ENCODE measurements around the gene DTX3. TPM values are rescaled to one million over a fixed set of nuclear protein-coding genes. Genes with fewer than 3 reads are reported as not detected.
"Not testable (repeated sequence)": the region's sequence is repeated elsewhere in the genome, so short reads cannot be mapped to it uniquely, and the experiment has no call there.

Gene DTX3
- 31.2 TPM for total RNA-seq

GRCh38 chr12:57604454-57604991 is at the start of gene DTX3:
Gene DTX3 (plus strand): TSS chr12:57604824. CDS start chr12:57606518, 1,694 bp downstream.
- DNase-seq (ENCODE audit: low spot score) = no peak

- no peak for DNase-seq (ENCODE audit: low spot score)
These were observed 49.7 kb upstream of the DTX3 start for GRCh38 chr12:57554897-57555296.

GRCh38 chr12:57558864-57559263 is 45.8 kb upstream of the DTX3 start:
- no peak for DNase-seq (ENCODE audit: low spot score)

- no peak for DNase-seq (ENCODE audit: low spot score)
These were observed 44.1 kb upstream of the DTX3 start for GRCh38 chr12:57560516-57560915.

GRCh38 chr12:57561117-57561516 is 43.5 kb upstream of the DTX3 start:
- not testable (repeated sequence) for DNase-seq (ENCODE audit: low spot score)

- no peak for DNase-seq (ENCODE audit: low spot score)
These were observed 41.3 kb upstream of the DTX3 start for GRCh38 chr12:57563358-57563757.

- DNase-seq (ENCODE audit: low spot score) = no peak
These were observed 40.4 kb upstream of the DTX3 start for GRCh38 chr12:57564178-57564740.

GRCh38 chr12:57568838-57569237 is 35.8 kb upstream of the DTX3 start:
- no peak for DNase-seq (ENCODE audit: low spot score)

GRCh38 chr12:57569858-57570257 is 34.8 kb upstream of the DTX3 start:
- no peak for DNase-seq (ENCODE audit: low spot score)

- DNase-seq (ENCODE audit: low spot score) = not testable (repeated sequence)
These were observed 34.2 kb upstream of the DTX3 start for GRCh38 chr12:57570438-57570837.

GRCh38 chr12:57571926-57572762 is 32.5 kb upstream of the DTX3 start:
- DNase-seq (ENCODE audit: low spot score) = no peak

- DNase-seq (ENCODE audit: low spot score) = no peak
These were observed 29.8 kb upstream of the DTX3 start for GRCh38 chr12:57574795-57575194.

GRCh38 chr12:57575771-57576612 is 28.6 kb upstream of the DTX3 start:
- DNase-seq (ENCODE audit: low spot score) = no peak

GRCh38 chr12:57576613-57577160 is 27.9 kb upstream of the DTX3 start:
- DNase-seq (ENCODE audit: low spot score) = no peak

GRCh38 chr12:57577981-57578758 is 26.5 kb upstream of the DTX3 start:
- no peak for DNase-seq (ENCODE audit: low spot score)

GRCh38 chr12:57579011-57579410 is 25.6 kb upstream of the DTX3 start:
- DNase-seq (ENCODE audit: low spot score) = no peak

GRCh38 chr12:57579677-57580465 is 24.8 kb upstream of the DTX3 start:
- DNase-seq (ENCODE audit: low spot score) = no peak

GRCh38 chr12:57580466-57580795 is 24.2 kb upstream of the DTX3 start:
- no peak for DNase-seq (ENCODE audit: low spot score)

GRCh38 chr12:57581802-57582201 is 22.8 kb upstream of the DTX3 start:
- DNase-seq (ENCODE audit: low spot score) = no peak

GRCh38 chr12:57582440-57582839 is 22.2 kb upstream of the DTX3 start:
- DNase-seq (ENCODE audit: low spot score) = no peak

Measured in mucosa of gallbladder (tissue), 1 donor.